OCI-LY3 (cell line): ENCODE results near the gene OSBPL7.

ENCODE experiments used
- H2AFZ ChIP-seq: fragments of 200-600, 300-600 bp; shearing (Covaris generic); 2 replicates; pipeline ENCODE4 v1.6.0; 2014; ENCODE audit warnings: antibody characterized with exemption, low read depth, low read length
- H3K27ac ChIP-seq: fragments of 200-600, 300-600 bp; sonication (generic); 2 replicates; pipeline ENCODE4 v1.5.1; 2014; ENCODE audit warnings: mild to moderate bottlenecking, low read length, moderate library complexity, mixed read lengths
- H3K27me3 ChIP-seq: fragments of 200-600, 300-600 bp; sonication (generic); 2 replicates; pipeline ENCODE4 v1.6.1; 2014; ENCODE audit warnings: low read depth, low read length, mixed read lengths
- H3K36me3 ChIP-seq: fragments of 200-600, 300-600 bp; sonication (generic); replicated peaks from 2 replicates; pipeline ENCODE3; 2014; ENCODE audit warnings: low read depth, low read length, mixed read lengths
- H3K4me1 ChIP-seq: fragments of 300-600, 200-600 bp; sonication (generic); 2 replicates; pipeline ENCODE4 v1.6.1; 2014; ENCODE audit warnings: low read length, mixed read lengths
- H3K4me2 ChIP-seq: fragments of 200-600, 300-600 bp; sonication (generic); 2 replicates; pipeline ENCODE4 v1.6.1; 2014; ENCODE audit warnings: low read length, mixed read lengths
- H3K4me3 ChIP-seq: fragments of 300-600, 200-600 bp; sonication (generic); 2 replicates; pipeline ENCODE4 v1.5.1; 2014; ENCODE audit warnings: antibody characterized with exemption, mild to moderate bottlenecking, low read length, moderate library complexity
- H3K79me2 ChIP-seq: fragments of 300-600, 200-600 bp; shearing (Covaris generic); 2 replicates; pipeline ENCODE4 v1.6.1; 2014; ENCODE audit warnings: mild to moderate bottlenecking, low read length, mixed read lengths
- H3K9ac ChIP-seq: fragments of 300-600, 200-600 bp; shearing (Covaris generic); 2 replicates; pipeline ENCODE4 v1.6.0; 2014; ENCODE audit warnings: mild to moderate bottlenecking, low read length, moderate library complexity
- H3K9me3 ChIP-seq: fragments of 200-600, 300-600 bp; shearing (Covaris generic); 2 replicates; pipeline ENCODE4 v1.6.1; 2014; ENCODE audit warnings: low read length, mixed read lengths; ENCODE audit not compliant: insufficient read depth
- H4K20me1 ChIP-seq: fragments of 200-600, 300-600 bp; sonication (generic); 2 replicates; pipeline ENCODE4 v1.6.1; 2016; ENCODE audit warnings: low read length, mixed read lengths; ENCODE audit not compliant: insufficient read depth
- CTCF ChIP-seq: fragments of 200-600, 300-600 bp; sonication (generic); IDR thresholded peaks from 2 replicates; pipeline ENCODE4 v1.5.1; 2014; ENCODE audit warnings: antibody characterized with exemption, low read length, low read depth
- EZH2phosphoT487 ChIP-seq: fragments of 200-600 bp; shearing (Covaris generic); IDR thresholded peaks from 2 replicates; pipeline ENCODE4 v1.6.1; 2018; ENCODE audit warnings: antibody characterized with exemption, mixed run types, low read depth

OSBPL7 gene

GRCh38 chr17:47810901-47811635, 10.5 kb downstream of the OSBPL7 start:
- no peak overlapping the region for H2AFZ ChIP-seq
- H3K79me2 ChIP-seq, result no peaks in the 10 kb centered on the region
- no peak overlapping the region for H3K4me2 ChIP-seq
- no peaks in the 10 kb centered on the region for H3K4me1 ChIP-seq
- no peaks in the 10 kb centered on the region for H3K9me3 ChIP-seq
- no peaks in the 10 kb centered on the region for H3K27me3 ChIP-seq
- TF ChIP-seq EZH2phosphoT487, result no peak
- no peak for TF ChIP-seq CTCF
- no peaks in the 10 kb centered on the region for H4K20me1 ChIP-seq
- H3K36me3 ChIP-seq, result no peaks in the 10 kb centered on the region
- no peak overlapping the region for H3K4me3 ChIP-seq
- H3K9ac ChIP-seq, result no peak overlapping the region
- no peak overlapping the region for H3K27ac ChIP-seq

GRCh38 chr17:47810200-47810821, 11.3 kb downstream of the OSBPL7 start:
- Histone ChIP-seq H3K9me3 (no peaks in the 10 kb centered on the region), H3K4me1 (no peaks in the 10 kb centered on the region), H3K27me3 (no peaks in the 10 kb centered on the region), H3K27ac (no peak overlapping the region), H3K4me2 (no peak overlapping the region), H4K20me1 (no peaks in the 10 kb centered on the region), H3K4me3 (no peak overlapping the region), H2AFZ (no peak overlapping the region), H3K9ac (no peak overlapping the region), H3K79me2 (no peaks in the 10 kb centered on the region), H3K36me3 (no peaks in the 10 kb centered on the region)
- TF ChIP-seq CTCF (no peak), EZH2phosphoT487 (no peak)

DNA sequence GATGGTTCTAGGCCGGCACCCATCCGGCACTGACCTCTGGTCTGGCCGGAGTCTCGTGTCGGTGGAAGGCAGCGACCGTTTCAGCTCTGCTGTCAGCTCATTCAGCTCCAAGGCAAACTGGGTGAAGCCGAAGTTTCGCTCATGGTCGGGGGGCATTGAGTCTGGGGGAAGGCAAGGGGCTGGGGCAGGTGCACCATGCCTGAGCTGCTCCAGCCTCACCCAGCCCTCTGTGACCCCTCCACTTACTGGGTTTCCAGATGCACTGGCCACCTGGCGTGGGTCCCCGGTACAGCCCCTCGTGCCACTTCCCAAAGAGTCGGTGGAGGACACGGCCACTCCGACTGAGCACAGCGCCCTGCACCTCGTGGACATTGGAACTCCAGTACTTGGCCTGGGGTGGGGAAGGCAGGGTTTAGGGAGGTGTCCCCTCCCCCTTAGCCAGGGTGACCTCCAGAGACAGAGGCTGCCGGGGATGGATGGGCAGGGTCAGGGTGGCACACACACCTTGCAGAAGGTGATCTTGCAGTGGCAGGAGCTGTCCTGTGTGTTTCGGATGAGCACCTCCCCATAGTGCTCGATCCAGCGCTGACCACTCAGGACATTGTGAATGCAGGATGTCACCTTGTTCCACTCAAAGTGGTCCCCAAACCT, 12.6 kb downstream of the OSBPL7 start:
- H4K20me1 ChIP-seq, result no peaks in the 10 kb centered on the region
- H3K4me1 ChIP-seq, result no peaks in the 10 kb centered on the region
- H3K9me3 ChIP-seq, result no peaks in the 10 kb centered on the region
- TF ChIP-seq EZH2phosphoT487 (no peak), CTCF (no peak)
- no peak overlapping the region for H3K4me3 ChIP-seq
- no peak overlapping the region for H3K9ac ChIP-seq
- H3K4me2 ChIP-seq, result no peak overlapping the region
- no peaks in the 10 kb centered on the region for H3K27me3 ChIP-seq
- no peaks in the 10 kb centered on the region for H3K36me3 ChIP-seq
- H3K27ac ChIP-seq, result no peak overlapping the region
- H2AFZ ChIP-seq, result no peak overlapping the region
- H3K79me2 ChIP-seq, result no peaks in the 10 kb centered on the region
